Breast epithelium (tissue), 3 donors: ENCODE results near the gene OR4S2.

Experiments used
- POLR2A ChIP-seq: fragments of 450-650 bp; IDR thresholded peaks from one replicate; pipeline ENCODE4 v1.6.1; 2016; ENCODE audit warnings: antibody characterized with exemption, mild to moderate bottlenecking, moderate library complexity
- POLR2AphosphoS5 ChIP-seq, 3 donors: sonication (generic); formaldehyde crosslinking; IDR thresholded peaks; one replicate each; pipeline ENCODE4 v1.6.1; 2017; ENCODE audit warnings: antibody characterized with exemption in 3 of 3
- TF ChIP-seq, protein P1 (sequence below), 3 donors: fragments of 450-650 bp; IDR thresholded peaks; one replicate each; pipeline ENCODE4 v1.5.1; 2016 to 2017; ENCODE audit warnings: antibody characterized with exemption in 3 of 3, mild to moderate bottlenecking in 3 of 3, moderate library complexity in 3 of 3

DNA sequence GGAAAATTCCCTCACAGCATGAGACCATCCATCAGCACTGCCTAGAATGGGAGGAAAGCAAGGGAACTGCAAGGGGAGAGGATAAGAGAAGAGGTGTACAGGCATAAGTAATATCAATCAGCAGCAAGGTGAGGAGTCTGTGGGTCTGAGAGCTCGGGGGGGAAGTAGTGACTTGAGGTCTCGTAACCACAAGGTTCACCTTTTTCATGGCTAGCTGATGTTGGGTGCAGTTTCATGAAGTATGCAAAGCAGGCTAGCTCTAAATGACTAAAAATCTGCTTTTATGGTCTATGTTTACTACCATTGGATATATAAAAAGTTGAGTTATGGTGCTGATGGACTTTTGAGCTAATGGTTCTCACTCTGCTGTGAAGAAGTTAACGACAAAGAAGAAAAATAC is 49.7 kb downstream of the OR4S2 start:
- TF ChIP-seq, protein P1, sequence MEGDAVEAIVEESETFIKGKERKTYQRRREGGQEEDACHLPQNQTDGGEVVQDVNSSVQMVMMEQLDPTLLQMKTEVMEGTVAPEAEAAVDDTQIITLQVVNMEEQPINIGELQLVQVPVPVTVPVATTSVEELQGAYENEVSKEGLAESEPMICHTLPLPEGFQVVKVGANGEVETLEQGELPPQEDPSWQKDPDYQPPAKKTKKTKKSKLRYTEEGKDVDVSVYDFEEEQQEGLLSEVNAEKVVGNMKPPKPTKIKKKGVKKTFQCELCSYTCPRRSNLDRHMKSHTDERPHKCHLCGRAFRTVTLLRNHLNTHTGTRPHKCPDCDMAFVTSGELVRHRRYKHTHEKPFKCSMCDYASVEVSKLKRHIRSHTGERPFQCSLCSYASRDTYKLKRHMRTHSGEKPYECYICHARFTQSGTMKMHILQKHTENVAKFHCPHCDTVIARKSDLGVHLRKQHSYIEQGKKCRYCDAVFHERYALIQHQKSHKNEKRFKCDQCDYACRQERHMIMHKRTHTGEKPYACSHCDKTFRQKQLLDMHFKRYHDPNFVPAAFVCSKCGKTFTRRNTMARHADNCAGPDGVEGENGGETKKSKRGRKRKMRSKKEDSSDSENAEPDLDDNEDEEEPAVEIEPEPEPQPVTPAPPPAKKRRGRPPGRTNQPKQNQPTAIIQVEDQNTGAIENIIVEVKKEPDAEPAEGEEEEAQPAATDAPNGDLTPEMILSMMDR (IDR thresholded peaks at IDR 0.05), result no peak
- no peak for TF ChIP-seq POLR2AphosphoS5 (IDR thresholded peaks at IDR 0.05)
- no peak for TF ChIP-seq POLR2A
